ENCODE measurements around the gene CITED4.

CITED4 gene

DNA sequence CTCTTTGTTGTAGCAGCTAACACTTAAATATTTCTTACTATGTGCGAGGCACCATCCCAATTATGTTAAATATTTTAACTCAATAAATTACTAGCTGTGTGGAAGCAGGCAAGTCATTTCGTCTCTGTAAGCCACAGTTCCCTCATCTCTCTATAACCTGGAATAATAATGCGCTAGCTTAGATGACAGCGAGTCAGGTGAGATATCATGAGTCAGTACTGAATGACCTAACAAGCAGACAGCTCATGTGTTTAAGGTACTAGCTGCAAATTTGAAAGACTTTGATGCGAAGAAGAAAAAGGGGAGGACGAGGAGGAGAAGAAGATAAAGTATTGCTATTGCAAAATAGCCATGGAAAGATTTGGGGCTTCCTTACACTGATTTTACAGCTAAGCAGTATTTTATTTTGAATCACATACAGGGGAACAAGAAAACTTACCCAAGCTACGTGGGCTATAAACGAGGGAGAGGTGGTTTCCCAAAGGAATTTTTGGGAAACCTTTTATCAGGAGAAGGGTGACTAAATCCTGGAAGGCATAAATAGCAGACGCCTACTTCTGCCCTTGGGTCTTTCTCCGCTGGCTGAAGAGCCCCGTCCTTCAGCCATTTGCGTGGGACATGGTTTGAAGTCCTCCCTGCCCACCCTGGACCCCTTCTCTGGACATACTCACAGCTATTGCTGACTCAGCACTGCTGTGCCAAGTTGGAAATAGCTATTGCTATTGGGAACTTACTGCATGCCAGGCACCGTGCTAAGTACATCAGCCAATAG, 8.9 kb downstream of the CITED4 start:
- H3K27ac ChIP-seq (ENCODE audit: low read depth, low read length) = no peak overlapping the region
- no peak overlapping the region for H3K4me3 ChIP-seq (ENCODE audit: low read depth, low read length)
- H3K36me3 ChIP-seq (ENCODE audit: control insufficient read depth, insufficient read depth, low read length) = no peaks in the 10 kb centered on the region
- H3K9me3 ChIP-seq (ENCODE audit: control insufficient read depth, insufficient read depth, low read depth, low read length) = no peaks in the 10 kb centered on the region
- H3K27me3 ChIP-seq (ENCODE audit: control insufficient read depth, insufficient read depth, low read length) = peaks cover under 1% of the 10 kb centered on the region; the same call in 1 of the 2 replicates
- no peak overlapping the region for H3K9ac ChIP-seq (ENCODE audit: low read length)
- H3K4me1 ChIP-seq (ENCODE audit: control insufficient read depth, insufficient read depth, low read length) = no peaks in the 10 kb centered on the region

DNA sequence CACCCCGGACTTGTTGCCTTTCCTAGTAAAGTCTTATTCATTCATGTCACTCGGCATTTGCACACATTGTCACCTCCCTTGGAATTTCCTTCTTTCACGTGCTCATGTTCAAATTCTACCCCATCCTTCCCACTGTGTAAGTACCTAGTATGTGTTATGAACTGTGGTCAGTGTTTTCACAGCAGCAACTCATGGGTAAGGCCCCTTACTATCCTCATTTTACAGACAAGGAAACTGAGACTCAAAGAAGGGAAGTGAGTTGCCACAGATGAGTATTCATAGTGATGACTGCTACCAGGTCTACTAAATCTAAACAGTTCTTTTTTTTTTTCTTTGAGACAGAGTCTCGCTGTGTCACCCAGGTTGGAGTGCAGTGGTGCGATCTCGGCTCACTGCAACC, 10.5 kb downstream of the CITED4 start:
- Histone ChIP-seq H3K9me3 (ENCODE audit: control insufficient read depth, insufficient read depth, low read depth, low read length) (no peaks in the 10 kb centered on the region), H3K9ac (ENCODE audit: low read length) (no peak overlapping the region), H3K4me3 (ENCODE audit: low read depth, low read length) (no peak overlapping the region), H3K27me3 (ENCODE audit: control insufficient read depth, insufficient read depth, low read length) (no peaks in the 10 kb centered on the region; the same call in 1 of the 2 replicates), H3K4me1 (ENCODE audit: control insufficient read depth, insufficient read depth, low read length) (no peaks in the 10 kb centered on the region), H3K36me3 (ENCODE audit: control insufficient read depth, insufficient read depth, low read length) (no peaks in the 10 kb centered on the region), H3K27ac (ENCODE audit: low read depth, low read length) (no peak overlapping the region)

DNA sequence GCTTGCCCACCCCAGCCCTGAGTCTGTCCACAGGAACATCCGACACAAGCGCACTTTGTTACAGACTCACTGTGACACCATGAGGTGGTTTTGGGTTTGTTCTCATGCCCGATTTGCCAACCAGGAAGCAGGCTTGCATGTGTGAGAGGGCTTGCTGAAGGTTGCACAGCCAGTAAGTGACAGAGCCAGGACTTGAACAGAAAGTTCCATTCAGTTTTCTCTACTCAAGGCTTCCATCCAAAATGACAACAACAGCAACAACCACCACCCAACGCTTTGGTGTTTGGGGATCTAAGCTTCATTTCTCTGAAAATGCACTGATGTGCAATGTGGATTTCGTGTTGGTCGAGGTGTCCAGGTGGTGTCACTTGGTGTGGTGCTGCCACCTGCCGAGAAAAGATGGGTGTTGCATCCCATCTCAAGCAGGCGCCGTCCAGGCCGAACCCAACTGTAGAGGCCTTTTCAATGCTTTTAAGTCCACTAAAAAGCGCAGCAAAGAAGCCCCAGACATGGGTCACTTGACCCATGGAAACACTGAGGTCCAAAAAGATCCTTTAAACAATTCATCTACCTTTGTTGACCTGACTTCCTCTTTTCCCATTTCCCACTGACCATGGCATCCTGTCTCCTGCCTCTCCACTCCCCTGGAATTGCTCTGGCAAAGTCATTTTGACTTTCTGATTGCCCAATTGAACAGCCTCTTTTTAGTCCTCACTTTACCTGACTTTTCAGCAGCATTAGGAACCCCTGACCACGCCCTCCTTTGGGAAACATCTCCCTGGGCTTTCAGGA, 12.2 kb downstream of the CITED4 start:
- Histone ChIP-seq H3K4me3 (ENCODE audit: low read depth, low read length) (no peak overlapping the region), H3K9me3 (ENCODE audit: control insufficient read depth, insufficient read depth, low read depth, low read length) (no peaks in the 10 kb centered on the region), H3K4me1 (ENCODE audit: control insufficient read depth, insufficient read depth, low read length) (no peaks in the 10 kb centered on the region), H3K27ac (ENCODE audit: low read depth, low read length) (no peak overlapping the region), H3K36me3 (ENCODE audit: control insufficient read depth, insufficient read depth, low read length) (no peaks in the 10 kb centered on the region), H3K9ac (ENCODE audit: low read length) (no peak overlapping the region), H3K27me3 (ENCODE audit: control insufficient read depth, insufficient read depth, low read length) (no peaks in the 10 kb centered on the region)

DNA sequence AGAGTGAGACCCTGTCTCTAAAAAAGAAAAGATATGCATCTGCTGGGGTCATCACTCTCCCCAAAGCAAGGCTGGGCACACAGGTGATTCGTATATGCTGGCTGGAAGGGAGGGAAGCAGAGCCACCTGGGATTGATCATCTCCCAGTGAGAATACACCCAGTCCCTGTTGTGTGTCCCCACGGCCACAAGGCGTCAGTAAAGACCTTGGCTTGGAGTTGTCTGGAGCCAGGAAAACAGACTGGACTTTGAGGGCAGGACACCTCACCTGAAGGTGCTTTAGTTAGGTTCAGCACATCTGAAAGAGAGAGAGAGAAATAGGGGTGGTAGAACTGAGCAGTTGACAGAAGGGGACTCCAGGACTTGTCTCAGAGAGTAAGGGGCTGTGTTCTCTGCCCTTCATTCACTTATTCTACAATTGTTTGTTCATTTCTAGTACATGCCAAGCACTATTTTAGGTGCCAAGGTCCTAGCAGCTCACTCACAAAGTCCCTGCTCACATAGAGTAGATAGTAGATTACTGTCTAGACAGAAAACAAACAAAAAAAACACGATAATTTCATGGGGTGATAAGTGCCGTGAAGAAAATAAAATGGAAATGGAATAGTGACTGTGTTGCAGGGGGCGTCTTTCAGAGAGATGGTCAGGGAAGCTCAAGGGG, 13.5 kb downstream of the CITED4 start:
- no peaks in the 10 kb centered on the region for H3K36me3 ChIP-seq (ENCODE audit: control insufficient read depth, insufficient read depth, low read length)
- H3K9ac ChIP-seq (ENCODE audit: low read length) = no peak overlapping the region
- H3K9me3 ChIP-seq (ENCODE audit: control insufficient read depth, insufficient read depth, low read depth, low read length) = no peaks in the 10 kb centered on the region
- H3K4me1 ChIP-seq (ENCODE audit: control insufficient read depth, insufficient read depth, low read length) = no peaks in the 10 kb centered on the region
- no peaks in the 10 kb centered on the region for H3K27me3 ChIP-seq (ENCODE audit: control insufficient read depth, insufficient read depth, low read length)
- no peak overlapping the region for H3K27ac ChIP-seq (ENCODE audit: low read depth, low read length)
- no peak overlapping the region for H3K4me3 ChIP-seq (ENCODE audit: low read depth, low read length)

DNA sequence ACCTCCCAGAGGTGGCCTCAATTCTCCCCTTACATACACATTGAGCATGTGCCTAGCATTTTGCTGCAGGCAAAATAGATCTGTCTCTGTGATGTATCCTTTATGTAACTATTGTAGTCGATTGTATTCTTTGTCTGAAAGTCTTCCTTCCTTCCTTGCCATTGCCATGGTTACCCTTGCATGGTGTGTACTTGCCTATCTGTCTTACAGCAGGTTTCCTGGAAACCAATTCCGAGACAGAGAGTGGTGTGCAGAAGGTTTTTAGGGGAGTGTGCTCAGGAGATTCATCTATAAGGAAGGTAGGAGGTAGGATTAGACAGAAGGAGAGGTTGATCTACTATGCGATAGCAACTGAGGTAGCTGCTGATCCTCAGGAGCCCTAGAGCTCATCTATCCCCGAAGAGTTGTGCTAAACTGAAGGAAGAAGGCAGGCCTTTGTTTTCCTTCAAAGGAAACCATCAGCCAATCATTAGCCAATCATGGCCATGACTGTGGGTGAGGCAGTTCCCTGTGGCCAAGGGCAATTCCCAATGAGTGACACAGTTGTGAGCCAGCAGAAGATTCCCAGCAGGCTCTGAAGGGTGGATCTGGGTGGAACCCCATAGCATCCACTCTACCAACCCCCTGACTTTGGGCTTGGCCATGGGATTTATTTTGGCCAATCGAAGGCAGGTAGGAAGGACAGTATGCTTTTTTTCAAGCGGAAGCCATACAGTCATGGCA, 15.0 kb downstream of the CITED4 start:
- Histone ChIP-seq H3K4me3 (ENCODE audit: low read depth, low read length) (no peak overlapping the region), H3K9ac (ENCODE audit: low read length) (no peak overlapping the region), H3K4me1 (ENCODE audit: control insufficient read depth, insufficient read depth, low read length) (no peaks in the 10 kb centered on the region), H3K27ac (ENCODE audit: low read depth, low read length) (no peak overlapping the region), H3K36me3 (ENCODE audit: control insufficient read depth, insufficient read depth, low read length) (no peaks in the 10 kb centered on the region), H3K9me3 (ENCODE audit: control insufficient read depth, insufficient read depth, low read depth, low read length) (0 out of 2 replicates have a peak, but pooled peaks cover 6% of the 10 kb centered on the region), H3K27me3 (ENCODE audit: control insufficient read depth, insufficient read depth, low read length) (no peaks in the 10 kb centered on the region)

DNA sequence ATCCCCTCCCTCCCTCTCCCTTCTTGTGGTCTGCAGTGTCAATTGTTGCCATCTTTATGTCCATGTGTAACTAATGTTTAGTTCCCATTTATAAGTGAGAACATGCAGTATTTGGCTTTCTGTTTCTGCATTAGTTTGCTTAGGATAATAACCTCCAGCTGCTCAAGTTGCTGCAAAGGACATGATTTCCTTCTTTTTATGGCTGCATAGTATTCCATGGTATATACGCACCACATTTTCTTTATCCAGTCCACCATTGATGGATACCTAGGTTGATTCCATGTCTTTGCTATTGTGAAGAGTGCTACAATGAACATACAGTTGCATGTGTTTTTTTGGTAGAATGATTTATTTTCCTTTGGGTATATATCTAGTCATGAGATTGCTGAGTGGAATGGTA, 16.3 kb downstream of the CITED4 start:
- H3K4me3 ChIP-seq (ENCODE audit: low read depth, low read length) = no peak overlapping the region
- H3K4me1 ChIP-seq (ENCODE audit: control insufficient read depth, insufficient read depth, low read length) = no peaks in the 10 kb centered on the region
- H3K27me3 ChIP-seq (ENCODE audit: control insufficient read depth, insufficient read depth, low read length) = no peaks in the 10 kb centered on the region
- H3K9ac ChIP-seq (ENCODE audit: low read length) = no peak overlapping the region
- no peak overlapping the region for H3K27ac ChIP-seq (ENCODE audit: low read depth, low read length)
- H3K9me3 ChIP-seq (ENCODE audit: control insufficient read depth, insufficient read depth, low read depth, low read length) = 0 out of 2 replicates have a peak, but pooled peaks cover 7% of the 10 kb centered on the region
- H3K36me3 ChIP-seq (ENCODE audit: control insufficient read depth, insufficient read depth, low read length) = no peaks in the 10 kb centered on the region

DNA sequence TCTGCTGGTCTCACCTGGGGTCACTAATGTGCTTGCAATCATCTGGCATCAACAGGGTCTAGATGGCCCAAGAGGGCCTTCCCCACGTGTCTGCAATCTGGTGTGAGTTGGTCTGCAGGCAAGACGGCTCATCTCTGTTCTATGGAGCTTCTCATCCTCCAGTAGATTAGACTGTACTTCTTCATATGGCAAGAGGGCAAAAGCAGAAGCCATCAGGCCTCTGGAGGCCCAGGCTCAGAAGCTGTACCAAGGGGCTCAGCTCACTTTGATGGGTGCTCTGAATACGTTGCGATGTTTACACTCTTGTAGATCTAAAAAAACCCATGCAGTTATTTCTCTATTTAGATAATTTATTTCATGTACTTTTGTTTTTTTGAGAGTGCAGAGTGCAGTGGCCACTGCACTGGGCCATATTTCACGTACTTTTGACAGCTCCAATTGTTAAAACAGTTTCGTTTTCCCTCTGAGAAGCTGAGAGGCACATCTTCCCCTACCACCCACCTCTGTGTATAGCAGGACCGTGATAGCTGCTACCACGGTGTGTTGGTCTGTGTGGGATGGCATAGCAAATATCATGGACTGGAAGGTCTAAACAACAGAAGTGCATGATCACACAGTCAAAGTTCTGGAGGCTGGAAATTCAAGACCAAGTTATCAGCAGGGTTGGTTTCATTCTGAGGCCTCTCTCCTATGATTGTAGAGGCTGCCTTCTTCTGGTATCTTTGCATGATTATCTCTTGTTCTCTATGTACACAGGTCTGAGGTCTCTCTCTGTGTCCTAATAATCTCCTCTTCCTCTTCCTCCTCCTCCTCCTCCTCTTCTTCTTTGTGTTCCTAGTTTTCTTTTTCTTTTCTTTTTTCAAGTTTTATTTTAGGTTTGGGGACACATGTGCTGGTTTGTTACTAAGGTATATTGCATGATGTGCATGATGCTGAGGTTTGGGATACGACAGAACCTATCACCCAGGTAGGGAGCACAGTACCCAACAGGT, 17.0 kb downstream of the CITED4 start:
- no peak overlapping the region for H3K9ac ChIP-seq (ENCODE audit: low read length)
- H3K4me3 ChIP-seq (ENCODE audit: low read depth, low read length) = no peak overlapping the region
- H3K9me3 ChIP-seq (ENCODE audit: control insufficient read depth, insufficient read depth, low read depth, low read length) = 0 out of 2 replicates have a peak, but pooled peaks cover 7% of the 10 kb centered on the region
- H3K27ac ChIP-seq (ENCODE audit: low read depth, low read length) = no peak overlapping the region
- no peaks in the 10 kb centered on the region for H3K4me1 ChIP-seq (ENCODE audit: control insufficient read depth, insufficient read depth, low read length)
- no peaks in the 10 kb centered on the region for H3K36me3 ChIP-seq (ENCODE audit: control insufficient read depth, insufficient read depth, low read length)
- no peaks in the 10 kb centered on the region for H3K27me3 ChIP-seq (ENCODE audit: control insufficient read depth, insufficient read depth, low read length)

DNA sequence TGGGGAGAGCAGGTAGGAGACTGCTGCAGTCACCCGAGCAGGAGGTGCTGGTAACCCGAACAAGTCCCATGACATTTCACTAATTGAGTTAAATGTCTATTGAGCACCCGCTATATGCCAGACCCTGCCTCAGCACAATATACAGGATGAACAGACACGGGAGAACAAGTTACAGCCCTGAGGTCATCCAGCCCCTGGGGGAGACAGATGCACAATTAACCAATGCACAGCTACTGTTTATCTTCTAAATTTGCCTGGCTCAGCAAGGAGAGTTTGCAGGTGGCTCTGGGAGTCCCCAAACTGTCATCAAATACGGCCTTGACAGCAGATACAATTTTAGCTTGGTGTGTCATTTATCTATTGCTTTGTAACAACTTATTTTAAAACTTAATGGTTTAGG, 18.1 kb downstream of the CITED4 start:
- Histone ChIP-seq H3K27ac (ENCODE audit: low read depth, low read length) (no peak overlapping the region), H3K9me3 (ENCODE audit: control insufficient read depth, insufficient read depth, low read depth, low read length) (0 out of 2 replicates have a peak, but pooled peaks cover 7% of the 10 kb centered on the region), H3K9ac (ENCODE audit: low read length) (no peak overlapping the region), H3K27me3 (ENCODE audit: control insufficient read depth, insufficient read depth, low read length) (no peaks in the 10 kb centered on the region), H3K4me3 (ENCODE audit: low read depth, low read length) (no peak overlapping the region), H3K4me1 (ENCODE audit: control insufficient read depth, insufficient read depth, low read length) (peaks cover 4% of the 10 kb centered on the region; the same call in 1 of the 2 replicates), H3K36me3 (ENCODE audit: control insufficient read depth, insufficient read depth, low read length) (no peaks in the 10 kb centered on the region)

DNA sequence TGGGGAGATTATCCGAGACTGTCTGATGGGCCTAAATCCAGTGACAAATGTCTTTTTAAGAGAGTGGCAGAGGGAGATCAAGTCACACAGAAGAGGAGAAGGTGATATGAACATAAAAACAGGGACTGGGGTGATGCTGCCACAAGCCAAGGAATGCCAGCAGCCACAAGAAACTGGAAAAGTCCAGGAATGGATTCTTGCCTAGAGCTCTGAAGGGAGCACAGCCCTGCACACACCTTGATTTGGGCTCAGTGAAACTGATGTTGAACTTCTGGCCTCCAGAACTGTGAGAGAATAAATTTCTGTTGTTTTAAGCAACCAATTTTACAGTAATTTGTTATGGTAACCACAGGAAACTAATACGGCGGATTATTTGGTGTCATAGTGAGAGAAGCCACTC, 19.5 kb downstream of the CITED4 start:
- Histone ChIP-seq H3K9me3 (ENCODE audit: control insufficient read depth, insufficient read depth, low read depth, low read length) (0 out of 2 replicates have a peak, but pooled peaks cover 7% of the 10 kb centered on the region), H3K4me1 (ENCODE audit: control insufficient read depth, insufficient read depth, low read length) (peaks cover 6% of the 10 kb centered on the region; the same call in 1 of the 2 replicates), H3K27ac (ENCODE audit: low read depth, low read length) (no peak overlapping the region), H3K9ac (ENCODE audit: low read length) (no peak overlapping the region), H3K27me3 (ENCODE audit: control insufficient read depth, insufficient read depth, low read length) (no peaks in the 10 kb centered on the region), H3K4me3 (ENCODE audit: low read depth, low read length) (no peak overlapping the region), H3K36me3 (ENCODE audit: control insufficient read depth, insufficient read depth, low read length) (no peaks in the 10 kb centered on the region)

DNA sequence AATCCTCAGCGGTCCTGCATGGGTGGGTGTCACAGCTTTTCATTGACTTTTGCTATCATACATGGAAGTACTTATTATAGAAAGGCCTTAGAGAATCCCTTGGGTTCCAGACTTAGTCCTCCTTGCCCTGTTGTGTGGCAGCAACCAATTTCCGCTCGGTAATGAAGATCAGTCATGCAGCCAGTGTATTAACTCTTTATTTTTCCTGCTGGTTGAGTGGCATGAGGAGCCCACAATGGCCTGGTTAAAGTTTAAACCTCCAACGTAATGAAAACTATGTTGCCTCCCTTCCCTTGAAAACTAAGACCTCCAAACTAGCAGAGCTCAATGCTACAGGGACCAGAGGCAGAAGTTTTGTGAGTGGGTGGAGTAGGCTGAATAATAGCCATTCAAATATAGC, 20.0 kb downstream of the CITED4 start:
- Histone ChIP-seq H3K27me3 (ENCODE audit: control insufficient read depth, insufficient read depth, low read length) (no peaks in the 10 kb centered on the region), H3K27ac (ENCODE audit: low read depth, low read length) (no peak overlapping the region), H3K36me3 (ENCODE audit: control insufficient read depth, insufficient read depth, low read length) (no peaks in the 10 kb centered on the region), H3K4me3 (ENCODE audit: low read depth, low read length) (no peak overlapping the region), H3K4me1 (ENCODE audit: control insufficient read depth, insufficient read depth, low read length) (peaks cover 6% of the 10 kb centered on the region; the same call in 1 of the 2 replicates), H3K9ac (ENCODE audit: low read length) (no peak overlapping the region), H3K9me3 (ENCODE audit: control insufficient read depth, insufficient read depth, low read depth, low read length) (0 out of 2 replicates have a peak, but pooled peaks cover 7% of the 10 kb centered on the region)

All from HUES6 (cell line).